T-helper 2 cell treated with Interferon-gamma antibody and Interleukin-4, amounts not matched to agents 100 ng/mL and 5 ng/mL, for 36 hours (primary cell): ENCODE data around the gene RPUSD2. TPM values are rescaled to one million over a fixed set of nuclear protein-coding genes. Genes with fewer than 3 reads are reported as not detected.

Experiments
- intact Hi-C: fragments of 100-400 bp; cut with micrococcal nuclease; formaldehyde crosslinking; loops from one replicate; pipeline ENCODE4 v1.15.1; 2023
- total RNA-seq: library from RNA; stranded (reverse); gene quantifications from 2 replicates; pipeline ENCODE4 v1.2.3, GENCODE V29; 2022

Gene RPUSD2, protein sequence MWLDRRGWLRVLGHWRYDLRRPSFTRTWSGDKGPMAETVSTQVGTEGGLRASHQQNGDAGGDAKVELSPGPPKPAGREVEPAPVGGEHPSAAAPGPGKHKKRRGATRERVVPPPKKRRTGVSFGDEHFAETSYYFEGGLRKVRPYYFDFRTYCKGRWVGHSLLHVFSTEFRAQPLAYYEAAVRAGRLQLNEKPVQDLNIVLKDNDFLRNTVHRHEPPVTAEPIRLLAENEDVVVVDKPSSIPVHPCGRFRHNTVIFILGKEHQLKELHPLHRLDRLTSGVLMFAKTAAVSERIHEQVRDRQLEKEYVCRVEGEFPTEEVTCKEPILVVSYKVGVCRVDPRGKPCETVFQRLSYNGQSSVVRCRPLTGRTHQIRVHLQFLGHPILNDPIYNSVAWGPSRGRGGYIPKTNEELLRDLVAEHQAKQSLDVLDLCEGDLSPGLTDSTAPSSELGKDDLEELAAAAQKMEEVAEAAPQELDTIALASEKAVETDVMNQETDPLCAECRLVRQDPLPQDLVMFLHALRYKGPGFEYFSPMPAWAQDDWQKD
- 13.5 and 14.2 TPM in 2 replicates for total RNA-seq

DNA sequence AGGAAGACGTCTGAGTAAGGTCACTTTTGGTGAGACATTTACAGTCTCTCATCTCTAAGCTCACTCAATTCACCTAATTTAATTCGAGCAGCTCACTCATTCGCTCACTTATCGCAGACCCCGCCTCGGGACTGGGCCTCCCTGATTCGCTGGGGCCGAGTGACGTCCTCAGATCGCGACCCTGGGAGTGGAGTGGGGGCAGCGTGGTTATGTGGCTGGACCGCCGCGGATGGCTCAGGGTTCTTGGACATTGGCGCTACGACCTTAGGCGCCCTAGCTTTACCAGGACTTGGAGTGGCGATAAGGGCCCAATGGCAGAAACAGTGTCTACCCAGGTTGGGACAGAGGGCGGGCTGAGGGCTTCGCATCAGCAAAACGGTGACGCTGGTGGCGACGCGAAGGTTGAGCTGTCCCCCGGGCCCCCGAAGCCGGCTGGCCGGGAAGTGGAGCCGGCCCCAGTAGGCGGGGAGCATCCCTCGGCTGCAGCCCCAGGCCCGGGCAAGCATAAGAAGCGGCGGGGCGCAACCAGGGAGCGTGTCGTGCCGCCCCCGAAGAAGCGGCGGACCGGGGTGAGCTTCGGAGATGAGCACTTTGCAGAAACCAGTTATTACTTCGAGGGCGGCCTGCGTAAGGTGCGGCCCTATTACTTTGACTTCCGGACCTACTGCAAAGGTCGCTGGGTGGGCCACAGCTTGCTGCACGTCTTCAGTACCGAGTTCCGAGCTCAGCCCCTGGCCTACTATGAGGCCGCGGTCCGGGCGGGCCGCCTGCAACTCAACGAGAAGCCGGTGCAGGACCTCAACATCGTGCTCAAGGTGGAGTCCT lies at the start of gene RPUSD2:
Gene RPUSD2 (plus strand): TSS at position 171 of the 825 bp plus-strand sequence. CDS start 39 bp downstream, at position 210.
- intact Hi-C loops: loop anchor here (1.0 to 5.0 kb wide), 4 partner anchors 25 to 548 kb away; partner anchors contain the start of genes BAHD1, INO80, KNL1 and RMDN3

DNA sequence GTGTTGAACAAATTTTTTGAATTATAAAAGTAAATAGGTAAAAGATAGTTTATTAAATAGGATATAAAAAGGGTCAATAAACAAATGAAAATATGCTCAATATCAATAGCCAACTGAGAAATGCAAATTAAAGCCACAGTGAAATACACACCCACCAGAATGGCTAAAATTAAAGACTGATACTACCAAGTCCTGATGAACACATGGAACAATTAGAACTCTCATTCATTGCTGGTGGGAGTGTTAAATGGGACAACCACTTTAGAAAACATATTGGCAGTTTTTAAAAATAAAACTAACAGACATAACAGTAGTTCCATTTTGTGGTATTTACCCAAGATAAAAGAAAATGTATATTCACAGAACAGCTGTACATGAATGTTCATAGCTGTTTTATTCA lies 45.5 kb upstream of the RPUSD2 start:
- intact Hi-C loops: no loop called here

DNA sequence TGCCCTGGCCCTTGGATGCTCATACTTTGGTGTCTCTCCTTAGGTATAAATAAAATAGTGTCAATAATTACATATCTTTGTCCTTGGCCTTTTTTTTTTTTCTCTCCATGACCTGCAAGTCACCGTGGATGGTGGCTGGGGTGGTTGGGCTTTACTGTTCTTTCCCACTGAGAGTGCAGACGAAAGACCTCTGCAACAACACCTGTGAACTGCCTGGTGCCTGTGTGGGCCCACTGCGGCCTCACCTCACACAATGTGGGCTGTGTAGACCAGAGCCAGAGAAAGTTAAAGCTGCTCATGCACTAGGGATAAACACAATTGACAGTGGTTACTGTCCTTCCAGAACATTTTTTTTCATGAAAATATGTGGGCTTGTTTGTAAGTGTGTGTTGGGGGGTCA lies 43.2 kb upstream of the RPUSD2 start:
- intact Hi-C loops: no loop called here

DNA sequence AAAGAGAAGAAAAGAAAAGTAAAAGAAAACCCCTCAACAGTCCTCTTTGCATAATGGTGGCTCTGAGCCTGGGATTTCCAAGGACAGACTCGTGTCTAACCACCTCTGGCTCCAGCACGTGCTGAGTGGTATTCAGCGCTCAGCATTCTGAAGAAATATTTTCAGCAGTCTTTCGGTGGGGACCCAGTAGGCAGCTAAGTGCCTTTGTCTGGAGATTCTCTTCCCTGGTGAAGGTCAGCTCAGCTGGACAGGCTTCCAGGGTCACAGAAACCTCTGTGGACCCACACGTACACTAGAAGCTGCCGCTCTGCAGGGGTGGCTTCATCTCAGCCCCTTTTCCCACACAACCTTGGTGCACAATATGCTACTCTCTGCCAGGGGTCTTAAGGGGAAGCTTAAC lies 40.3 kb upstream of the RPUSD2 start:
- intact Hi-C loops: no loop called here

DNA sequence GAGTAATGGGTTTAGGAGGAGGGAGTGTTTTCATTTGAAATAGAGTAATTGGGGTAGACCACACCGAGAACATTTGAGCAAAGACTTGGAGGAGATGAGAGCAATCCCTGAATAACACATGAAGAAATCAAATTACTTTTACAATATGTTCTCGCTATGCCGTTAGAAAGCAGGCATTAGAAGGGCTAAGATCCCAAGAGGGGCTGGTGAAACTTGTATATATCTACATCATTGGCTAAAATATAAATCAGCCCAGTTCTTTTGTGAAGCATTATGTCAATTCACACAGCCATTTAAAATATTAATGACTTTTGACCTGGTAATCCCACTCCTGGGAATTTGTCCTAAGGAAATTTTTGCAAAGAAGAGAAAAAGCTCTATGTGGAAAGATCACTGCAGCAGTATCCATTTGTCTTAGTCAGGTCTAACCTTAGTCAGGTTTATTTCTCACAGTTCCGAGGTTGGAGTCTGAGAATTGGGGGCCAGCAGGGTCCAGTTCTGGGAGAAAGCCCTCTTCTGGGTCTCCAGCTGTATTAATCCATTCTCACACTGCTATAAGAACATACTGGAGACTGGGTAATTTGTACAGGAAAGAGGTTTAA lies 35.2 kb upstream of the RPUSD2 start:
- intact Hi-C loops: no loop called here

DNA sequence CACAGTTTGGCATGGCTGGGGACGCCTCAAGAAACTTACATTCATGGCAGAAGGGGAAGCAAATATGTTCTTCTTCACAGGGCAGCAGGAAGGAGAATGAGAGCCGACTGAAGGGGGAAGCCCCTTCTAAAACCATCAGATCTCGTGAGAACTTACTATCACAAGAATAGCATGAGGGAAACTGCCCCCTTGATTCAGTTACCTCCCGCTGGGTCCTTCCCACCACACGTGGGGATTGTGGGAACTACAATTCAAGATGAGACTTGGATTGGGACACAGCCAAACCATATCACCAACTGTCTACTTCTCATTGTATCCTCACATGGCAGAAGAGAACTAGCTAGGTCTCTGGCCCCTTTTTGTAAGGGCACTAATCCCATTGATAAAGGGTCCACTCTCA lies 34.7 kb upstream of the RPUSD2 start:
- intact Hi-C loops: no loop called here

DNA sequence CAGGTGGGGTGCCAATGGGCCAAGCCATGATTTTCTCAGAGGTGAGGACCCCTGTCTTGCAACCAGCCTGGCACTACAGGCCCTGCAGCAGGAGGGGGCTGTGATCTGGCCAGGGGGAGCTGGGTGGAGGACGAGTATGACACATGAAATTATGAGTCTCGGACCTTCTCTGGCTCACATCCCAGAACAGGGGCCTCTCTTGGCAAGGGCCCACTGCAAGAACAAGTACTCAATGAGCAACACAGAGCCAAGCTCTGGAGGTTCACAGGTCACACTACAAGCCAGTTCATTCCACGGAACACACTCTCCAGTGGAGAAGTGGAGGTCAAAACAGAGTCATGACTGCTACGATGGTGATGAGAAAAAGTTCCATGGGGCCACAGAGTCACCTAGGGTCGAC lies 32.6 kb upstream of the RPUSD2 start:
- intact Hi-C loops: no loop called here

DNA sequence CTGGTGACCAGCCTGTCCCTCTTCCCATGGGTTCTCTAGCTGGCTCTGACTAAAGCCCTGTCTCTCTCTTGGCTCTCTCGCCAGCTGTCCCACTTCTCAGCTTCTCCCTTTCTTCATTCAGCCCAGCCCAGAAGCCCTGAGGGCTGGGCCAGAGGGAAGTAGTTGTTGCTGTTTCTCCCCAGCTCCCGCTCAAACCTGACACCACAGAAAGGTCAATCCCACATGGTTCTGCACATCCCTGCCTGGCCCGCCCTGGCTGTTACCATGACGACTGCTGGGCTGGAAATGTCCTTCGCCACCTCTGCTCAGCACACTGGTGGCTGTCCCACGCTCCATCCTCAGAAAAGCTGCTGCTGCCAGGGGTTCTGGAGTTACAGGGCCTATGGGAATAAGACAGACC lies 30.1 kb upstream of the RPUSD2 start:
- intact Hi-C loops: no loop called here

DNA sequence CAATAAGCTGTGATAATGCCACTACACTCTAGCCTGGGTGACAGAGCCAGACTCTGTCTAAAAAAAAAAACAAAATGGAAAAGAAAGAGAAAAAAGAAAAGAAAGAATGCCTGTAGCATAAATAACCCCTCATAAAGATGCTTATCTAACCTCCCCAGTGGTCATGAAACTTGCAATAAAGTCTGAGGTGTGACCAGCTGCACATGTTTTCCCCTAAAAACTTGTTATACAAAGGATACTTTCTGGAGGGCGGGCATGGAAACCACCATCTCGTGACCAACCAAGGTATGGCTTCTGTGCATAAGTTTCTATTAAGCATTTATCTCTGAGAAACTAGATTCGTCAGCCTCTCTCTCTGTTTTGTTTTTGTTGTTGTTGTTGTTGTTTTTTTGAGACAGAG lies 26.0 kb upstream of the RPUSD2 start:
- intact Hi-C loops: no loop called here

DNA sequence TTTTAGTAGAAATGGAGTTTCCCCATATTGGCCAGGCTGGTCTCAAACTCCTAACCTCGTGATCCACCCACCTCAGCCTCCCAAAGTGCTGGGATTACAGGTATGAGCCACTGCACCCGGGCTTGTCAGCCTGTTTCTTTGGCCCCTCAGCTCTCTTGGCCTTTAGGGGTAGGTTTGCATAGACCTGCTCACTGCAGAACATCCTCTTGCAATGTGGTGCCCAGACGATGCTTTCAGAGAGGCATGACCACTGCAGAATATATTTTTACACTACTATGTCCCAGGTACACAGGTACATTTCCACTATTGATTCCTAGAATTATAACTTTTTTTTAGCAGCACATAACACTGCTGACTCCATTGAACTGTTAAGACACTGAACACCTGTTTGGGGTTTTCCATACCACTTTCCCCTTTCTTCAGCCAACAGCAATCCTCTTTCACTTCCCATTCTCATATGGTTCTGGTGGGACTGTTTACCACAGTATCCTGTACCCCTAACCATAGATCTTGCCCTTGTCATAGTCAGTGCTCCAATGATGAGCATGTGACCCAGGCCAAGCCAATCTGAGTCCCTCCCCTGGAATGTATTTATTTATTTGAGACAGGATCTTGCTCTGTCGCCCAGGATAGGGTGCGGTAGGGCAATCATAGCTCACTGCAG lies 25.3 kb upstream of the RPUSD2 start:
- intact Hi-C loops: no loop called here

DNA sequence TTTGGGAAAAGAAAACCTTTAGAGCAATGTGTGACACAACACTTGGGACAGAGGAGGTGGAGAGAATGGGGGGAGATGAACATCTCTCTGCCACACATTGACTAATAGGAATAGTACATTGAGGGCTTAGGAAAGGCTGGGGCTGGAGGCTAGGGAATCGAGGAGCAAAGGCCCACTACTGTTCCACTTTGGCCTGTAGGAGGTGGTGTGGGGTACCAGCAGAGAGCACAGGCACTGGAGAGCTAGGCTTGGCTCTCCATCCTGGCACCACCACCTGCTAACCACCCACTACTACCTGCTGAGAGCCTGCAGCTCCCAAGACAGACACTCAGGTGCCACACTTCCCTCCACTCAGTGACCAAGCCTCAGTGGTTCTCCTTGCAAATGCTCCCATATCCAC lies 23.6 kb upstream of the RPUSD2 start:
- intact Hi-C loops: no loop called here

DNA sequence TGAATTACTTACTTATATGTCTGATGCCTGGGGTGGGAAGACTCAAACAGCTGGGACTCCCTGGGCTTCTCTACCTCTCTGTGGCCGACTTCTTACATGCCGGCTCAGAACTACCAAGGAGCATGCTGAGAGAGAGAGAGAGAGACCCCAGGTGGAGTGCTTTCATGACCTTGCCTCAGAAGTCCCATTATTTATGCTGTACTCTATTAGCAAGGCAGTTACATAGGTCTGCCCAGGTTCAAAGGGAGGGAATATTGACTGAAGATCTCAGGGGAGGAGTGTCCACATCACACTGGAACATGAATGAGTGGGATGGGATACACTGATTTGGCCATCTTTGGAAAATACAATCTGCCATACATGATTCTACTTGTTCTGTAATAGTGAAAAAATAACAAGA lies 20.5 kb upstream of the RPUSD2 start:
- intact Hi-C loops: no loop called here

DNA sequence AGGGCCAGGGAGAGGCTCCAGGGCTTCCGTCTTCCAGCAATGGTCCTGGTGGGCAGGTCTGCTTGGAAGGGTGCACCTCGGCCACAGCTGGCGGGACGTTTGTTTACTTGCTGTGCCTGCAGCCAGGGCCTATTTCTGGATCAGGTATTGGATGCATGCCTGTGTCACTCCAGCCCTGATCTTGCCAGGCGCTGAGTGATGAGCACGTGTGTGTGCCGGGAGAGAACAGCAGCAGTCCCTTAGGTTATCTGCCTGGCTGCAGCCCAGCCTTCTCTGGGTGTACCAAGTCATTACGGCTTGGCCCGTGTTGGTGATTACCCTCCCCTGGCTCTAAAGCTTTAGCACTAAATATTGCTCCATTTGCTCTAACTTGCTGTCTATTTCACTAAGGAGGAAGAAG lies 19.2 kb upstream of the RPUSD2 start:
- intact Hi-C loops: no loop called here

DNA sequence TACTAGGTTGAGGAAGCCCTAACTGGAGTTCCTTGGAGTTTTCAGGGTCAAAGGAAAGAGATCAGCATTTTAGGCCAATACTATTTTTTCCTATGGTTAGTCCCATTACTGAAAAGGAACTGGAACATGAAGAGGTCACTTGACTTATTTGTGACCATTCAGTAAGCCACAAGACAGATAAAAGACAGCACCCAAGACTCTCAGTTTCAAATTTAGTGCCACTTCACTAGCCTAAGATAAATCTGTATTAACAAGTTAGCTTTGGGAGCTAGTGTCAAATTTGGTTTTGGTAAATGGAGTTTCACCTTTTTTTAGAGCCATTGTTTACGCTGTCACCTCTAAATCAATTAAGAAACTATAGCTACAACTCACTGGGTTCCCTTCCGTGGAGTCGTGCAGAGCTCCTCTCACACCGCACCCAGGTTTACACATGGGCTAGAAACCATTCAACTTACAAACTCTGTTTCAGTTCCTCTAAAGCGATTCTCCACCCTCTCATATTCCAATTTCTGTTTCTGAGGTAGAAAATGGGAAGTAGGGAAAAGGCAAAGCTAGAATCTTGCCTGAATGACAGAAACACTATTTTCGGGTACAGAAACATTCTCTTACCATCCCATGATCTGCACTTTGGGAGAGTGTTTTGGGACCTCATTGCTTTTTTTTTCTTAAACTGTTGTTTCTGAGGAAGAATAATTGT lies 18.6 kb upstream of the RPUSD2 start:
- intact Hi-C loops: no loop called here

DNA sequence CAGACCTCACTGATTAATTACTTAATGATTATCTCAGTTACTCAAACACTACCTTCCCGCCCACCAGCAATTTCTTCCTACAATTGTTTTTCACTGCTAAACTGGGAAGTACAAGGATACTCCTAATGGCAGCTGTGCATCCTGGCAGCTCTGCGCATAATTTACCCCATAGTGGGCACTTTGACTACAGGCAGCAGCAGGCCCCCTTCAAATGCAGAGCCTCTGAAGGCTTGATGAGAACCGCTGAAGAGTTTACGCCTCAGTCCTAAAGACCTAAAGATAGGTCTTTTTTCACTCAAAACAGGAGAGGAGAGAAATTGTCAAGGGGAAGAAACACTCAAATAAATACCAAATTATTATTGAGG lies 15.0 kb upstream of the RPUSD2 start:
- intact Hi-C loops: no loop called here

DNA sequence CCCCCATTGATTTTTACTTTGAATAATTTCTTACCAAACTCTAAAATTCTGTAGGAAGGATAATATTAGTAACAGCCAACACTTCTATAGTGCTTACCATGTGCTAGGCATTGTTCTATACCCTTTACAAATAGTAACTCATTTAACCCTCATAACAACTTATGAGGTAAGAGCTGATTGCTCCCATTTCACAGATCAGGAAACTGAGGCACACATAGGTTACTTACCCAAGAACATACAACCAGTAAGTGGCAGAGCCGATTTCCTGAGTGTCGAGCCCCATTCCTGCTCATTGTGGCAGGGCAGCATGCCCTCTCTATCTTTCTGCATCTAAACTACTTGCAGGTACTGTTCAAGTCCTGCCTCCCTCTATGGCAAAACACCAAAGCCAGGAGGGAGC lies 13.2 kb upstream of the RPUSD2 start:
- intact Hi-C loops: no loop called here

DNA sequence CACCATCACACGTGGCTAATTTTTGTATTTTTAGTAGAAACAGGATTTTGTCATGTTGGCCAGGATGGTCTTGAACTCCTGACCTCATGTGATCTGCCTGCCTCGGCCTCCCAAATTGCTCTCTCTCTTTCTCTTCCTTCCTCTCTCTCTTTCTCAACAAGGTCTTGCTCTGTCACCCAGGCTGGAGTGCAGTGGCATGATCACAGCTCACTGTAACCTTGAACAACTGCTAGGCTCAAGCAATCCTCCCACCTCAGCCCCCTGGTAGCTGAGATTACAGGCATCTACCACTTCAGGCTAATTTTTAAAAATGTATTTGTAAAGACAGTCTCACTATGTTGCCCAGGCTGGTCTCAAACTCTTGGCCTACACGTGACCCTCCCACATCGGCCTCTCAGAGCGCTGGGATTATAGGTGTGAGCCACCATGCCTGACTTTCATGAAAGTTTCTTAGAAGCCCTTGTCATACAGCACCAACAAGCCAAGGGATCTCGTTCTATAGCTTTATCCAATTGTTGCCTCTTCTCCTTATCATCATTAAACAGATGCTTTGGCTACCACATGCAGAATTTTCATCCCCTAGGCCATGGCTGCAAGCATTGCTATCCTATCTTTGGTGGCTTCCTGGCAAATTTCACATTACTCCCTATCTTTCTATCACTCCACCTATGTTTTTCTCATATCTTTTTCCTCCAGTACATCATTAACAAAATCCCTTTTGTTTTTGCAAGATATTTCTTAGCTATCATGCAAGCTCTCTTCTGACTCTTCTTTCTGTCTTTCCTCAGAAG lies 10.0 kb upstream of the RPUSD2 start:
- intact Hi-C loops: no loop called here

DNA sequence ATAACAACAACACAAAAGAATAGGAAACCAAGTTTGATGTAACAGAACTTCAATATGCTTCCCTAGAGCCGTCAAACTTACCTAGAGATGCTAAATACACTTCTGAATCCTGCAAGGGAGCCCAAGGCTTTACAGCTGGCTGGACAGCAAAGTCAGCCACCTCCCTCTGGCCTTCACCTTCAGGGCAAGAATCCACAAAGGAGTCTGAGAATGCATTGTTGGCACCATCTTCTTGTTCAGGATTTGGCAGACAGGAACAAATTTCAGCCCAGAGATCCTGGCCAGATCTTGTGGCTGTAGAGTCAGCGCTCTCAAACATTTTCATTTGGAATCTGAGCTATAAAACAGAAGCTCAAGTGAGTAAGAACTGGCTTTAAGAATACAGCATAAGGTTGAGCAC lies 6.4 kb upstream of the RPUSD2 start:
- intact Hi-C loops: no loop called here

DNA sequence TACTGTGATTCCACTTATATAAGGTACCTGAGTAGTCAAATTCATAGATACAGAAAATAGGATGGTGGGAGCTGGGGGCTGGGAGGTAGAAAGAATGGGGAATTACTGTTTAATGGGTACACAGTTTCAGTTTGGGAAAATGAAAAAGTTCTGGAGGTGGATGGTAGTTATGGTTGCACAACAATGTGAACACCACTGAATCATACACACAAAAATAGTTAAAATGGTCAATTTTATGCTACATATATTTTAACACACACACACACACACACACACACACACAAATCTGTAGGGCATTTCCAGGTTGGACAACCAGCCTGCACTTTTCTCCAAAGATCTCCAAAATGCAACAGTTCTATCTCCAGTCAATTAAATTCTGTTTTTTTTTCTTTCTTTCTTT lies 5.7 kb upstream of the RPUSD2 start:
- intact Hi-C loops: no loop called here
